GM23338 (cell line): Measurements from ENCODE around the gene AK4. TPM values are rescaled to one million over a fixed set of nuclear protein-coding genes. Genes with fewer than 3 reads are reported as not detected.

Source experiments
- ATAC-seq: fragments of 200-7000 bp; cut with Tn5 transposase; 3 replicates; pipeline ENCODE4 v1.9.1; 2020
- DNase-seq: peaks from one replicate; pipeline ENCODE4 v3.0.0-alpha.2; 2015; ENCODE audit warnings: low spot score
- H2AFZ ChIP-seq: fragments of 200-600 bp; sonication (generic); 2 replicates; pipeline ENCODE4 v1.8.0; 2016; ENCODE audit warnings: antibody characterized with exemption, mild to moderate bottlenecking, moderate library complexity
- H3F3A ChIP-seq: fragments of 200-600 bp; sonication (generic); replicated peaks from 2 replicates; pipeline ENCODE4 v1.8.0; 2017; ENCODE audit warnings: antibody characterized with exemption, mixed run types, low read depth
- H3K27ac ChIP-seq: fragments of 200-600 bp; sonication (generic); 2 replicates; pipeline ENCODE4 v1.6.1; 2016; ENCODE audit warnings: low read depth
- H3K27me3 ChIP-seq: fragments of 200-600 bp; sonication (generic); 2 replicates; pipeline ENCODE4 v1.8.0; 2016; ENCODE audit warnings: mild to moderate bottlenecking, mixed run types, moderate library complexity; ENCODE audit not compliant: insufficient read depth
- H3K36me3 ChIP-seq: fragments of 200-600 bp; sonication (generic); 2 replicates; pipeline ENCODE4 v1.8.0; 2016; ENCODE audit warnings: mild to moderate bottlenecking; ENCODE audit not compliant: insufficient read depth
- H3K4me1 ChIP-seq: fragments of 200-600 bp; sonication (generic); 2 replicates; pipeline ENCODE4 v1.8.0; 2016; ENCODE audit warnings: mild to moderate bottlenecking, moderate library complexity; ENCODE audit not compliant: insufficient read depth
- H3K4me2 ChIP-seq: fragments of 200-600 bp; sonication (generic); 2 replicates; pipeline ENCODE4 v1.7.1; 2017; ENCODE audit warnings: mixed run types
- H3K4me3 ChIP-seq: fragments of 200-600 bp; sonication (generic); 2 replicates; pipeline ENCODE4 v1.6.1; 2016; ENCODE audit warnings: mixed run types
- H3K79me2 ChIP-seq: fragments of 200-600 bp; sonication (generic); replicated peaks from 2 replicates; pipeline ENCODE4 v1.8.0; 2017; ENCODE audit warnings: mild to moderate bottlenecking; ENCODE audit not compliant: insufficient read depth
- H3K9me2 ChIP-seq: fragments of 200-600 bp; sonication (generic); 2 replicates; pipeline ENCODE4 v1.8.0; 2017; ENCODE audit not compliant: insufficient read depth
- H4K20me1 ChIP-seq: fragments of 200-600 bp; sonication (generic); replicated peaks from 2 replicates; pipeline ENCODE4 v1.8.0; 2017; ENCODE audit warnings: mild to moderate bottlenecking; ENCODE audit not compliant: insufficient read depth
- H3K27ac Mint-ChIP-seq: 2 replicates; pipeline ENCODE4 v1.8.0; 2020; ENCODE audit warnings: inconsistent platforms, mild to moderate bottlenecking, moderate library complexity, mixed read lengths
- H3K27me3 Mint-ChIP-seq: 3 replicates; pipeline ENCODE4 v1.8.0; 2022; ENCODE audit warnings: low read depth, mild to moderate bottlenecking, moderate library complexity, mixed read lengths, inconsistent platforms; ENCODE audit not compliant: insufficient read depth, poor library complexity
- H3K36me3 Mint-ChIP-seq: 3 replicates; pipeline ENCODE4 v1.8.0; 2021; ENCODE audit warnings: low read depth, mild to moderate bottlenecking, inconsistent platforms, moderate library complexity, mixed read lengths
- H3K4me1 Mint-ChIP-seq: 3 replicates; pipeline ENCODE4 v1.8.0; 2020; ENCODE audit warnings: mild to moderate bottlenecking, inconsistent platforms, mixed read lengths
- H3K4me3 Mint-ChIP-seq: 3 replicates; pipeline ENCODE4 v1.8.0; 2021; ENCODE audit warnings: moderate library complexity, mild to moderate bottlenecking, inconsistent platforms, mixed read lengths
- H3K9me3 Mint-ChIP-seq: 3 replicates; pipeline ENCODE4 v1.8.0; 2020; ENCODE audit warnings: moderate library complexity, mild to moderate bottlenecking, inconsistent platforms, mixed read lengths
- CREB1 ChIP-seq: fragments of 250-450 bp; sonication (Bioruptor Pico); IDR thresholded peaks from 2 replicates; pipeline ENCODE4 v1.5.0; 2020; ENCODE audit warnings: low read depth, mild to moderate bottlenecking, moderate library complexity
- EZH2 ChIP-seq: fragments of 200-600 bp; sonication (generic); IDR thresholded peaks from one replicate; pipeline ENCODE4 v1.8.0; 2017; ENCODE audit warnings: antibody characterized with exemption, mild to moderate bottlenecking, low read depth; ENCODE audit not compliant: unreplicated experiment
- EZH2phosphoT487 ChIP-seq: fragments of 200-600 bp; sonication (generic); IDR thresholded peaks from one replicate; pipeline ENCODE4 v1.8.1; 2018; ENCODE audit warnings: antibody characterized with exemption; ENCODE audit not compliant: unreplicated experiment
- NANOG ChIP-seq: IDR thresholded peaks from 2 replicates; pipeline ENCODE4 v1.6.1; 2016; ENCODE audit warnings: antibody characterized with exemption, borderline replicate concordance
- POLR2AphosphoS5 ChIP-seq: IDR thresholded peaks from 2 replicates; pipeline ENCODE4 v1.6.1; 2016; ENCODE audit warnings: antibody characterized with exemption, low read depth
- ZNF114 ChIP-seq: fragments of 250-450 bp; sonication (Bioruptor Pico); IDR thresholded peaks from 2 replicates; pipeline ENCODE4 v1.5.0; 2020; ENCODE audit warnings: mild to moderate bottlenecking, moderate library complexity
- ZNF331 ChIP-seq: fragments of 250-450 bp; sonication (Bioruptor Pico); IDR thresholded peaks from 2 replicates; pipeline ENCODE4 v1.5.0; 2020; ENCODE audit warnings: low read depth, mild to moderate bottlenecking, moderate library complexity
- polyA plus RNA-seq: library from polyadenylated mRNA; unstranded; fragments of >200 nt; fragmentation: Nextera tagmentation; extraction: Ambion mirVana; gene quantifications from 2 replicates; pipeline ENCODE4 v1.2.1, GENCODE V29; 2016
- total RNA-seq: library from RNA; depleted of rRNA; stranded (reverse); fragments of >200 nt; shearing (Covaris generic); gene quantifications from 2 replicates; pipeline ENCODE4 v1.2.3, GENCODE V29; 2014
- TF ChIP-seq, protein P1 (sequence below): IDR thresholded peaks from 2 replicates; pipeline ENCODE4 v1.6.1; 2016; ENCODE audit warnings: antibody characterized with exemption
- TF ChIP-seq, protein P2 (sequence below): fragments of 250-450 bp; sonication (Bioruptor Pico); IDR thresholded peaks from 2 replicates; pipeline ENCODE4 v1.5.0; 2020; ENCODE audit warnings: mild to moderate bottlenecking, moderate library complexity
- TF ChIP-seq, protein P3 (sequence below), 2 experiments: fragments of 200-600 bp in 1 of 2; sonication (generic) in 1 of 2; conservative IDR thresholded peaks; 2 replicates each; pipeline versions ENCODE4 v1.5.1 to v1.6.1; 2016 to 2017; ENCODE audit warnings: antibody characterized with exemption in 2 of 2, low read depth in 2 of 2, mild to moderate bottlenecking in 2 of 2, moderate library complexity in 1 of 2
- TF ChIP-seq, protein P4 (sequence below): IDR thresholded peaks from one replicate; pipeline ENCODE4 v1.6.1; 2018; ENCODE audit warnings: antibody characterized with exemption; ENCODE audit not compliant: unreplicated experiment

AK4 gene
- total and polyA plus RNA-seq, 2 experiments from 2014 or later = 123 to 127 TPM

DNA sequence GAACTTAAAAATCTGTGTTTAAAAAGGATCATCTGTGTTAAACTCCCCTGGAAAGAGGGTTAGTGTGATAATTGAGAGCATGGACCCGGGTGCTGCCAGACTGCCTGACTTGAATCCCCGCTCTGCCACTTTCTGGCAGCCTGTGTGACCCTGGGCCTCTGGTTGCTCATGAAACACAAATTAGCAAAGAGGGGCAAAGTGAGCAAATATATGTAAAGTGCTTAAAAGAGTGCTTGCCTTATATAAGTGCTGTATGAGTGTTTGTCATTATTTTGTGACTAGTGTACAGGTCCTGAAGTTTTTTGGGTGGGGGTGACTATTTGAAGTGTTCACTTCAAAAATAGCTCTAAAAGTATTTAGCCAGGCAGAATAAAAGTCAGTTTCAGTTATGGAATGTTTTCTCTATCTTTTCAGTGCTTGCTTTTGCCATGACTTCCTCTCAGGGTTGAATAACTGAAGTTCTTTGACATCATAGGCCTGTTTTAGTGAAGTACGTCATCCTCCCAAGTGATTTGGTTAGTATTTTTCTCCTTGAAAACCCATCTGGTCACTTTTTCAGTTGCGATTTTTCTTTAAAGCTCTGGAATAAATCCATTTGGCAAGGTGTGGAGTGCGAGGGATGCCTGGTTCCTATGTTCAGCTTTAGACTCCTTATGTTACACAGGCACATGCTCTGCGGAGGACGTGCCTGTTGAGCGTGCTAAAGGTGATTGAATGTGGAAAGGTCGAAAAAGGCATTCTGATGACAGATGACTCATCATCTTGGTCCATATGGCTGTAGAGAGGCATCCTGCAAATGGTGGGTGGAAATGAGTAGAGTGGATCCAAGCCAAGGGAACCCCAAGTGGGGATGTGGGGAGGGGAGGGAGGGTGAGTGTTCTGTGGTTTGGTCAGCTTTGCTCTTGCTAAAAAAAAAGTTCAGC is 47.8 kb downstream of the AK4 start:
- Histone ChIP-seq H3K9me2 (peaks cover 3% of the 10 kb centered on the region; the same call in 1 of the 2 replicates), H3K4me2 (no peak overlapping the region), H3K4me3 (no peak overlapping the region), H3K4me1 (no peaks in the 10 kb centered on the region), H2AFZ (no peak overlapping the region), H4K20me1 (no peaks in the 10 kb centered on the region; the same call in 1 of the 2 replicates), H3K27me3 (no peaks in the 10 kb centered on the region), H3K27ac (no peak overlapping the region), H3F3A (no peaks in the 10 kb centered on the region), H3K79me2 (peaks cover 53% of the 10 kb centered on the region), H3K36me3 (peaks cover 9% of the 10 kb centered on the region; the same call in 1 of the 2 replicates)
- no peak for TF ChIP-seq CREB1 (CRISPR knock-in tag)
- TF ChIP-seq, protein P1, sequence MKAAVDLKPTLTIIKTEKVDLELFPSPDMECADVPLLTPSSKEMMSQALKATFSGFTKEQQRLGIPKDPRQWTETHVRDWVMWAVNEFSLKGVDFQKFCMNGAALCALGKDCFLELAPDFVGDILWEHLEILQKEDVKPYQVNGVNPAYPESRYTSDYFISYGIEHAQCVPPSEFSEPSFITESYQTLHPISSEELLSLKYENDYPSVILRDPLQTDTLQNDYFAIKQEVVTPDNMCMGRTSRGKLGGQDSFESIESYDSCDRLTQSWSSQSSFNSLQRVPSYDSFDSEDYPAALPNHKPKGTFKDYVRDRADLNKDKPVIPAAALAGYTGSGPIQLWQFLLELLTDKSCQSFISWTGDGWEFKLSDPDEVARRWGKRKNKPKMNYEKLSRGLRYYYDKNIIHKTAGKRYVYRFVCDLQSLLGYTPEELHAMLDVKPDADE = no peak
- no peak for TF ChIP-seq ZNF331 (CRISPR knock-in tag)
- TF ChIP-seq, protein P2, sequence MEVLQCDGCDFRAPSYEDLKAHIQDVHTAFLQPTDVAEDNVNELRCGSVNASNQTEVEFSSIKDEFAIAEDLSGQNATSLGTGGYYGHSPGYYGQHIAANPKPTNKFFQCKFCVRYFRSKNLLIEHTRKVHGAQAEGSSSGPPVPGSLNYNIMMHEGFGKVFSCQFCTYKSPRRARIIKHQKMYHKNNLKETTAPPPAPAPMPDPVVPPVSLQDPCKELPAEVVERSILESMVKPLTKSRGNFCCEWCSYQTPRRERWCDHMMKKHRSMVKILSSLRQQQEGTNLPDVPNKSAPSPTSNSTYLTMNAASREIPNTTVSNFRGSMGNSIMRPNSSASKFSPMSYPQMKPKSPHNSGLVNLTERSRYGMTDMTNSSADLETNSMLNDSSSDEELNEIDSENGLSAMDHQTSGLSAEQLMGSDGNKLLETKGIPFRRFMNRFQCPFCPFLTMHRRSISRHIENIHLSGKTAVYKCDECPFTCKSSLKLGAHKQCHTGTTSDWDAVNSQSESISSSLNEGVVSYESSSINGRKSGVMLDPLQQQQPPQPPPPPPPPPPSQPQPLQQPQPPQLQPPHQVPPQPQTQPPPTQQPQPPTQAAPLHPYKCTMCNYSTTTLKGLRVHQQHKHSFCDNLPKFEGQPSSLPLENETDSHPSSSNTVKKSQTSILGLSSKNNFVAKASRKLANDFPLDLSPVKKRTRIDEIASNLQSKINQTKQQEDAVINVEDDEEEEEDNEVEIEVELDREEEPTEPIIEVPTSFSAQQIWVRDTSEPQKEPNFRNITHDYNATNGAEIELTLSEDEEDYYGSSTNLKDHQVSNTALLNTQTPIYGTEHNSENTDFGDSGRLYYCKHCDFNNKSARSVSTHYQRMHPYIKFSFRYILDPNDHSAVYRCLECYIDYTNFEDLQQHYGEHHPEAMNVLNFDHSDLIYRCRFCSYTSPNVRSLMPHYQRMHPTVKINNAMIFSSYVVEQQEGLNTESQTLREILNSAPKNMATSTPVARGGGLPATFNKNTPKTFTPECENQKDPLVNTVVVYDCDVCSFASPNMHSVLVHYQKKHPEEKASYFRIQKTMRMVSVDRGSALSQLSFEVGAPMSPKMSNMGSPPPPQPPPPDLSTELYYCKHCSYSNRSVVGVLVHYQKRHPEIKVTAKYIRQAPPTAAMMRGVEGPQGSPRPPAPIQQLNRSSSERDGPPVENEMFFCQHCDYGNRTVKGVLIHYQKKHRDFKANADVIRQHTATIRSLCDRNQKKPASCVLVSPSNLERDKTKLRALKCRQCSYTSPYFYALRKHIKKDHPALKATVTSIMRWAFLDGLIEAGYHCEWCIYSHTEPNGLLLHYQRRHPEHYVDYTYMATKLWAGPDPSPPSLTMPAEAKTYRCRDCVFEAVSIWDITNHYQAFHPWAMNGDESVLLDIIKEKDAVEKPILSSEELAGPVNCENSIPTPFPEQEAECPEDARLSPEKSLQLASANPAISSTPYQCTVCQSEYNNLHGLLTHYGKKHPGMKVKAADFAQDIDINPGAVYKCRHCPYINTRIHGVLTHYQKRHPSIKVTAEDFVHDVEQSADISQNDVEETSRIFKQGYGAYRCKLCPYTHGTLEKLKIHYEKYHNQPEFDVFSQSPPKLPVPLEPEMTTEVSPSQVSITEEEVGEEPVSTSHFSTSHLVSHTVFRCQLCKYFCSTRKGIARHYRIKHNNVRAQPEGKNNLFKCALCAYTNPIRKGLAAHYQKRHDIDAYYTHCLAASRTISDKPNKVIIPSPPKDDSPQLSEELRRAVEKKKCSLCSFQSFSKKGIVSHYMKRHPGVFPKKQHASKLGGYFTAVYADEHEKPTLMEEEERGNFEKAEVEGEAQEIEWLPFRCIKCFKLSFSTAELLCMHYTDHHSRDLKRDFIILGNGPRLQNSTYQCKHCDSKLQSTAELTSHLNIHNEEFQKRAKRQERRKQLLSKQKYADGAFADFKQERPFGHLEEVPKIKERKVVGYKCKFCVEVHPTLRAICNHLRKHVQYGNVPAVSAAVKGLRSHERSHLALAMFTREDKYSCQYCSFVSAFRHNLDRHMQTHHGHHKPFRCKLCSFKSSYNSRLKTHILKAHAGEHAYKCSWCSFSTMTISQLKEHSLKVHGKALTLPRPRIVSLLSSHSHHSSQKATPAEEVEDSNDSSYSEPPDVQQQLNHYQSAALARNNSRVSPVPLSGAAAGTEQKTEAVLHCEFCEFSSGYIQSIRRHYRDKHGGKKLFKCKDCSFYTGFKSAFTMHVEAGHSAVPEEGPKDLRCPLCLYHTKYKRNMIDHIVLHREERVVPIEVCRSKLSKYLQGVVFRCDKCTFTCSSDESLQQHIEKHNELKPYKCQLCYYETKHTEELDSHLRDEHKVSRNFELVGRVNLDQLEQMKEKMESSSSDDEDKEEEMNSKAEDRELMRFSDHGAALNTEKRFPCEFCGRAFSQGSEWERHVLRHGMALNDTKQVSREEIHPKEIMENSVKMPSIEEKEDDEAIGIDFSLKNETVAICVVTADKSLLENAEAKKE (CRISPR knock-in tag) = no peak
- TF ChIP-seq EZH2 = no peak
- TF ChIP-seq ZNF114 (CRISPR knock-in tag) = no peak
- TF ChIP-seq, protein P3, sequence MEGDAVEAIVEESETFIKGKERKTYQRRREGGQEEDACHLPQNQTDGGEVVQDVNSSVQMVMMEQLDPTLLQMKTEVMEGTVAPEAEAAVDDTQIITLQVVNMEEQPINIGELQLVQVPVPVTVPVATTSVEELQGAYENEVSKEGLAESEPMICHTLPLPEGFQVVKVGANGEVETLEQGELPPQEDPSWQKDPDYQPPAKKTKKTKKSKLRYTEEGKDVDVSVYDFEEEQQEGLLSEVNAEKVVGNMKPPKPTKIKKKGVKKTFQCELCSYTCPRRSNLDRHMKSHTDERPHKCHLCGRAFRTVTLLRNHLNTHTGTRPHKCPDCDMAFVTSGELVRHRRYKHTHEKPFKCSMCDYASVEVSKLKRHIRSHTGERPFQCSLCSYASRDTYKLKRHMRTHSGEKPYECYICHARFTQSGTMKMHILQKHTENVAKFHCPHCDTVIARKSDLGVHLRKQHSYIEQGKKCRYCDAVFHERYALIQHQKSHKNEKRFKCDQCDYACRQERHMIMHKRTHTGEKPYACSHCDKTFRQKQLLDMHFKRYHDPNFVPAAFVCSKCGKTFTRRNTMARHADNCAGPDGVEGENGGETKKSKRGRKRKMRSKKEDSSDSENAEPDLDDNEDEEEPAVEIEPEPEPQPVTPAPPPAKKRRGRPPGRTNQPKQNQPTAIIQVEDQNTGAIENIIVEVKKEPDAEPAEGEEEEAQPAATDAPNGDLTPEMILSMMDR (conservative IDR thresholded peaks at IDR 0.05; ENCODE audit: low read depth in 2 of 2) = no peak
- no peak for TF ChIP-seq POLR2AphosphoS5
- TF ChIP-seq, protein P4, sequence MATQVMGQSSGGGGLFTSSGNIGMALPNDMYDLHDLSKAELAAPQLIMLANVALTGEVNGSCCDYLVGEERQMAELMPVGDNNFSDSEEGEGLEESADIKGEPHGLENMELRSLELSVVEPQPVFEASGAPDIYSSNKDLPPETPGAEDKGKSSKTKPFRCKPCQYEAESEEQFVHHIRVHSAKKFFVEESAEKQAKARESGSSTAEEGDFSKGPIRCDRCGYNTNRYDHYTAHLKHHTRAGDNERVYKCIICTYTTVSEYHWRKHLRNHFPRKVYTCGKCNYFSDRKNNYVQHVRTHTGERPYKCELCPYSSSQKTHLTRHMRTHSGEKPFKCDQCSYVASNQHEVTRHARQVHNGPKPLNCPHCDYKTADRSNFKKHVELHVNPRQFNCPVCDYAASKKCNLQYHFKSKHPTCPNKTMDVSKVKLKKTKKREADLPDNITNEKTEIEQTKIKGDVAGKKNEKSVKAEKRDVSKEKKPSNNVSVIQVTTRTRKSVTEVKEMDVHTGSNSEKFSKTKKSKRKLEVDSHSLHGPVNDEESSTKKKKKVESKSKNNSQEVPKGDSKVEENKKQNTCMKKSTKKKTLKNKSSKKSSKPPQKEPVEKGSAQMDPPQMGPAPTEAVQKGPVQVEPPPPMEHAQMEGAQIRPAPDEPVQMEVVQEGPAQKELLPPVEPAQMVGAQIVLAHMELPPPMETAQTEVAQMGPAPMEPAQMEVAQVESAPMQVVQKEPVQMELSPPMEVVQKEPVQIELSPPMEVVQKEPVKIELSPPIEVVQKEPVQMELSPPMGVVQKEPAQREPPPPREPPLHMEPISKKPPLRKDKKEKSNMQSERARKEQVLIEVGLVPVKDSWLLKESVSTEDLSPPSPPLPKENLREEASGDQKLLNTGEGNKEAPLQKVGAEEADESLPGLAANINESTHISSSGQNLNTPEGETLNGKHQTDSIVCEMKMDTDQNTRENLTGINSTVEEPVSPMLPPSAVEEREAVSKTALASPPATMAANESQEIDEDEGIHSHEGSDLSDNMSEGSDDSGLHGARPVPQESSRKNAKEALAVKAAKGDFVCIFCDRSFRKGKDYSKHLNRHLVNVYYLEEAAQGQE = no peak
- TF ChIP-seq EZH2phosphoT487 = no peak
- TF ChIP-seq NANOG = no peak
- peaks cover 61% of the 10 kb centered on the region for H3K36me3 Mint-ChIP-seq
- no peaks in the 10 kb centered on the region for H3K27me3 Mint-ChIP-seq
- peak overlapping the region; percentile 26; the same call in 1 of the 2 replicates for H3K27ac Mint-ChIP-seq
- DNase-seq (no peak), ATAC-seq (no peak)
- no peaks in the 10 kb centered on the region; the same call in 2 of the 3 replicates for H3K9me3 Mint-ChIP-seq
- H3K4me3 Mint-ChIP-seq = no peak overlapping the region
- peaks cover 7% of the 10 kb centered on the region; the same call in 2 of the 3 replicates for H3K4me1 Mint-ChIP-seq
